ENCODE results near the gene PTPN5. TPM values are rescaled to one million over a fixed set of nuclear protein-coding genes. Genes with fewer than 3 reads are reported as not detected.
"Not testable (repeated sequence)": the region's sequence is repeated elsewhere in the genome, so short reads cannot be mapped to it uniquely, and the experiment has no call there.

The PTPN5 gene
- total RNA-seq, 1 experiment from 2014 or later: not detected

GRCh38 chr11:18684267-18684666 is 107.3 kb downstream of the PTPN5 start:
- no peak for DNase-seq (ENCODE audit: low spot score)

GRCh38 chr11:18682466-18682865 is 109.1 kb downstream of the PTPN5 start:
- DNase-seq (ENCODE audit: low spot score): no peak

GRCh38 chr11:18681949-18682348 is 109.6 kb downstream of the PTPN5 start:
- not testable (repeated sequence) for DNase-seq (ENCODE audit: low spot score)

Other genes with a start within 250 kb of the PTPN5 start
- gene UEVLD, start 203.1 kb downstream of the PTPN5 start, total RNA-seq (2014; rRNA removed; shearing (Covaris generic)): 39.9 and 52.9 TPM in 2 replicates
- gene MISFA, start 192.0 kb downstream of the PTPN5 start, total RNA-seq (2014; rRNA removed; shearing (Covaris generic)): 2.8 and 4.3 TPM in 2 replicates
- 15.3 and 24.5 TPM in 2 replicates for gene SPTY2D1, start 157.5 kb downstream of the PTPN5 start, total RNA-seq (2014; rRNA removed; shearing (Covaris generic))
- 3.5 and 3.8 TPM in 2 replicates for gene TMEM86A, start 93.0 kb downstream of the PTPN5 start, total RNA-seq (2014; rRNA removed; shearing (Covaris generic))
- not detected in 2 replicates for gene IGSF22, start 65.6 kb downstream of the PTPN5 start, total RNA-seq (2014; rRNA removed; shearing (Covaris generic))
- not detected in 2 replicates for gene MRGPRX1, start 147.6 kb upstream of the PTPN5 start, total RNA-seq (2014; rRNA removed; shearing (Covaris generic))